ENCODE data around the gene TMEM243. TPM values are rescaled to one million over a fixed set of nuclear protein-coding genes. Genes with fewer than 3 reads are reported as not detected.

Gene TMEM243
- polyA plus RNA-seq, 1 donor: 13.3 TPM

- no peak for DNase-seq (ENCODE audit: low read depth)
Observed at GRCh38 chr7:87159538-87159937, 60.0 kb downstream of the TMEM243 start.

- no peak for DNase-seq (ENCODE audit: low read depth)
Observed at GRCh38 chr7:87156709-87157108, 62.8 kb downstream of the TMEM243 start.

- no peak for DNase-seq (ENCODE audit: low read depth)
Observed at GRCh38 chr7:87155788-87156187, 63.7 kb downstream of the TMEM243 start.

GRCh38 chr7:87154569-87154968 is 65.0 kb downstream of the TMEM243 start:
- DNase-seq (ENCODE audit: low read depth): no peak

GRCh38 chr7:87154166-87154565 is 65.4 kb downstream of the TMEM243 start:
- DNase-seq (ENCODE audit: low read depth): no peak

- DNase-seq (ENCODE audit: low read depth): no peak
Observed at GRCh38 chr7:87152897-87153641, 66.5 kb downstream of the TMEM243 start.

- DNase-seq (ENCODE audit: low read depth): peak; percentile 91
Observed at GRCh38 chr7:87152112-87152896, 67.2 kb downstream of the TMEM243 start, which contains the start of gene DMTF1. TSS of gene DMTF1 (plus strand) at chr7:87152453. CDS start at chr7:87164942, 12,489 bp downstream.

GRCh38 chr7:87151729-87152111 is 67.8 kb downstream of the TMEM243 start:
- DNase-seq (ENCODE audit: low read depth): no peak

GRCh38 chr7:87151002-87151728 is 68.4 kb downstream of the TMEM243 start:
- DNase-seq (ENCODE audit: low read depth): no peak

GRCh38 chr7:87148332-87148955 is 71.1 kb downstream of the TMEM243 start:
- DNase-seq (ENCODE audit: low read depth): no peak

- DNase-seq (ENCODE audit: low read depth): no peak
Observed at GRCh38 chr7:87147500-87147899, 72.0 kb downstream of the TMEM243 start.

- DNase-seq (ENCODE audit: low read depth): no peak
Observed at GRCh38 chr7:87146740-87147386, 72.7 kb downstream of the TMEM243 start.

Other genes starting within 250 kb of the TMEM243 start
- 4.1 TPM for gene ELAPOR2, start 160.1 kb downstream of the TMEM243 start, polyA plus RNA-seq (ENCODE audit: insufficient read length)
- gene DMTF1, start 67.3 kb downstream of the TMEM243 start, polyA plus RNA-seq (ENCODE audit: insufficient read length): 98.3 TPM
- 9.3 TPM for gene CROT, start 125.9 kb upstream of the TMEM243 start, polyA plus RNA-seq (ENCODE audit: insufficient read length)

Measured in forelimb muscle (tissue), 1 donor.